Measurements from ENCODE around the gene BAK1.

The BAK1 gene

GRCh38 chr6:33579828-33580714 is at the start of gene BAK1:
TSS of gene BAK1 (minus strand) at chr6:33580276. CDS start at chr6:33577604, 2,672 bp downstream.
- DNase-seq (ENCODE audit: low read depth) = peak; percentile 81

GRCh38 chr6:33628401-33628964 is 48.4 kb upstream of the BAK1 start:
- no peak for DNase-seq (ENCODE audit: low read depth)

GRCh38 chr6:33627876-33628275 is 47.8 kb upstream of the BAK1 start:
- DNase-seq (ENCODE audit: low read depth) = no peak

GRCh38 chr6:33624856-33625255 is 44.8 kb upstream of the BAK1 start:
- DNase-seq (ENCODE audit: low read depth) = no peak

GRCh38 chr6:33623895-33624381 is 43.9 kb upstream of the BAK1 start:
- DNase-seq (ENCODE audit: low read depth) = no peak

GRCh38 chr6:33622456-33623431 is 42.7 kb upstream of the BAK1 start:
- no peak for DNase-seq (ENCODE audit: low read depth)

- DNase-seq (ENCODE audit: low read depth) = no peak
These were observed 41.8 kb upstream of the BAK1 start for GRCh38 chr6:33621711-33622388.

- no peak for DNase-seq (ENCODE audit: low read depth)
These were observed 41.0 kb upstream of the BAK1 start, which contains the start of gene ITPR3 for GRCh38 chr6:33620856-33621710. TSS of gene ITPR3 (plus strand) at chr6:33621322. CDS start at chr6:33621603, 281 bp downstream.

GRCh38 chr6:33620158-33620855 is 40.2 kb upstream of the BAK1 start:
- no peak for DNase-seq (ENCODE audit: low read depth)

GRCh38 chr6:33619166-33619840 is 39.2 kb upstream of the BAK1 start:
- no peak for DNase-seq (ENCODE audit: low read depth)

- no peak for DNase-seq (ENCODE audit: low read depth)
These were observed 36.8 kb upstream of the BAK1 start for GRCh38 chr6:33616913-33617312.

- no peak for DNase-seq (ENCODE audit: low read depth)
These were observed 36.0 kb upstream of the BAK1 start for GRCh38 chr6:33616113-33616512.

- DNase-seq (ENCODE audit: low read depth) = no peak
These were observed 33.7 kb upstream of the BAK1 start for GRCh38 chr6:33613795-33614168.

GRCh38 chr6:33613146-33613794 is 33.2 kb upstream of the BAK1 start:
- DNase-seq (ENCODE audit: low read depth) = no peak

- DNase-seq (ENCODE audit: low read depth) = no peak
These were observed 31.0 kb upstream of the BAK1 start for GRCh38 chr6:33610779-33611732.

- DNase-seq (ENCODE audit: low read depth) = no peak
These were observed 30.0 kb upstream of the BAK1 start for GRCh38 chr6:33610067-33610466.

- peak; percentile 81 for DNase-seq (ENCODE audit: low read depth)
These were observed 29.5 kb upstream of the BAK1 start for GRCh38 chr6:33609528-33609927.

GRCh38 chr6:33609019-33609418 is 28.9 kb upstream of the BAK1 start:
- DNase-seq (ENCODE audit: low read depth) = no peak
